HG03354 (cell line): ENCODE results near the gene PTPRU.

Experiments used
- ATAC-seq: cut with Tn5 transposase; IDR thresholded peaks from one replicate; pipeline ENCODE4 v1.9.1; 2021; ENCODE audit warnings: mild to moderate bottlenecking; ENCODE audit not compliant: unreplicated experiment, poor library complexity, severe bottlenecking

The PTPRU gene

GRCh38 chr1:29240986-29241385 is 4.7 kb downstream of the PTPRU start:
- ATAC-seq = no peak

- no peak for ATAC-seq
Observed at GRCh38 chr1:29243023-29243870, 6.9 kb downstream of the PTPRU start.

- ATAC-seq = no peak
Observed at GRCh38 chr1:29243871-29244200, 7.5 kb downstream of the PTPRU start.

- ATAC-seq = no peak
Observed at GRCh38 chr1:29245261-29245660, 8.9 kb downstream of the PTPRU start.

GRCh38 chr1:29245876-29246275 is 9.6 kb downstream of the PTPRU start:
- no peak for ATAC-seq

- ATAC-seq = no peak
Observed at GRCh38 chr1:29247044-29247443, 10.7 kb downstream of the PTPRU start.

GRCh38 chr1:29247571-29248273 is 11.4 kb downstream of the PTPRU start:
- no peak for ATAC-seq

GRCh38 chr1:29248409-29248808 is 12.1 kb downstream of the PTPRU start:
- no peak for ATAC-seq

GRCh38 chr1:29249170-29249691 is 12.9 kb downstream of the PTPRU start:
- no peak for ATAC-seq

- no peak for ATAC-seq
Observed at GRCh38 chr1:29249951-29250581, 13.7 kb downstream of the PTPRU start.

- ATAC-seq = no peak
Observed at GRCh38 chr1:29251164-29252124, 15.1 kb downstream of the PTPRU start.

- no peak for ATAC-seq
Observed at GRCh38 chr1:29253180-29253579, 16.9 kb downstream of the PTPRU start.

- no peak for ATAC-seq
Observed at GRCh38 chr1:29254346-29254745, 18.0 kb downstream of the PTPRU start.

GRCh38 chr1:29255134-29255666 is 18.9 kb downstream of the PTPRU start:
- ATAC-seq = no peak

- ATAC-seq = no peak
Observed at GRCh38 chr1:29256394-29256793, 20.1 kb downstream of the PTPRU start.

GRCh38 chr1:29256979-29257804 is 20.9 kb downstream of the PTPRU start:
- no peak for ATAC-seq

- ATAC-seq = no peak
Observed at GRCh38 chr1:29258189-29258975, 22.1 kb downstream of the PTPRU start.
